ENCODE measurements around the gene DEPDC1B. TPM values are rescaled to one million over a fixed set of nuclear protein-coding genes. Genes with fewer than 3 reads are reported as not detected.
"Not testable (repeated sequence)": the region's sequence is repeated elsewhere in the genome, so short reads cannot be mapped to it uniquely, and the experiment has no call there.

The DEPDC1B gene
- total RNA-seq, 1 experiment from 2014 or later: 19.9 TPM

- no peaks in the 10 kb centered on the region for H3K27me3 ChIP-seq
- no peak for DNase-seq
- H3K36me3 ChIP-seq: no peaks in the 10 kb centered on the region
- H3K9me3 ChIP-seq: no peaks in the 10 kb centered on the region
- no peak overlapping the region for H3K4me3 ChIP-seq
Measured at GRCh38 chr5:60578315-60578714, 121.7 kb downstream of the DEPDC1B start.

GRCh38 chr5:60577116-60577515 is 122.8 kb downstream of the DEPDC1B start:
- no peaks in the 10 kb centered on the region for H3K36me3 ChIP-seq
- H3K27me3 ChIP-seq: no peaks in the 10 kb centered on the region
- no peak overlapping the region for H3K4me3 ChIP-seq
- DNase-seq: no peak
- peaks cover 3% of the 10 kb centered on the region; the same call in 1 of the 2 replicates for H3K9me3 ChIP-seq

- Histone ChIP-seq H3K27me3 (no peaks in the 10 kb centered on the region), H3K9me3 (peaks cover 3% of the 10 kb centered on the region; the same call in 1 of the 2 replicates), H3K36me3 (no peaks in the 10 kb centered on the region), H3K4me3 (no peak overlapping the region)
- DNase-seq: no peak
Measured at GRCh38 chr5:60576425-60576824, 123.5 kb downstream of the DEPDC1B start.

- DNase-seq: no peak
- peaks cover 4% of the 10 kb centered on the region; the same call in 1 of the 2 replicates for H3K9me3 ChIP-seq
Measured at GRCh38 chr5:60568646-60569045, 131.3 kb downstream of the DEPDC1B start.

GRCh38 chr5:60563696-60564324 is 136.2 kb downstream of the DEPDC1B start:
- no peak for DNase-seq
- H3K36me3 ChIP-seq: no peaks in the 10 kb centered on the region
- no peaks in the 10 kb centered on the region for H3K27me3 ChIP-seq
- H3K4me3 ChIP-seq: no peak overlapping the region
- H3K9me3 ChIP-seq: no peaks in the 10 kb centered on the region

More at GRCh38 chr5:60568646-60569045, 131.3 kb downstream of the DEPDC1B start:
- Histone ChIP-seq H3K27me3 (no peaks in the 10 kb centered on the region), H3K36me3 (no peaks in the 10 kb centered on the region), H3K4me3 (no peak overlapping the region)

- H3K27me3 ChIP-seq, H3K4me3 ChIP-seq, H3K36me3 ChIP-seq, DNase-seq, H3K9me3 ChIP-seq: not testable (repeated sequence)
Measured at GRCh38 chr5:60553291-60553690, 146.7 kb downstream of the DEPDC1B start.

GRCh38 chr5:60551829-60552228 is 148.1 kb downstream of the DEPDC1B start:
- Histone ChIP-seq H3K36me3 (no peaks in the 10 kb centered on the region), H3K4me3 (no peak overlapping the region), H3K9me3 (no peaks in the 10 kb centered on the region), H3K27me3 (no peaks in the 10 kb centered on the region)
- DNase-seq: no peak

GRCh38 chr5:60551250-60551649 is 148.7 kb downstream of the DEPDC1B start:
- H3K9me3 ChIP-seq: no peaks in the 10 kb centered on the region
- no peaks in the 10 kb centered on the region for H3K36me3 ChIP-seq
- DNase-seq: no peak
- H3K4me3 ChIP-seq: no peak overlapping the region
- no peaks in the 10 kb centered on the region for H3K27me3 ChIP-seq

- Histone ChIP-seq H3K27me3 (no peaks in the 10 kb centered on the region), H3K4me3 (no peak overlapping the region), H3K36me3 (no peaks in the 10 kb centered on the region), H3K9me3 (no peaks in the 10 kb centered on the region)
- DNase-seq: no peak
Measured at GRCh38 chr5:60550311-60550710, 149.7 kb downstream of the DEPDC1B start.

- Histone ChIP-seq H3K27me3 (no peaks in the 10 kb centered on the region), H3K4me3 (no peak overlapping the region), H3K9me3 (no peaks in the 10 kb centered on the region), H3K36me3 (no peaks in the 10 kb centered on the region)
- no peak for DNase-seq
Measured at GRCh38 chr5:60549841-60550240, 150.1 kb downstream of the DEPDC1B start.

Other genes with a start within 250 kb of the DEPDC1B start
- 0.07 and 0.13 TPM in 2 replicates for gene ELOVL7, start 144.1 kb upstream of the DEPDC1B start, total RNA-seq (2014; rRNA removed; shearing (Covaris generic); ENCODE audit: low replicate concordance)
- 11.4 and 29.5 TPM in 2 replicates for gene ERCC8, start 244.9 kb upstream of the DEPDC1B start, total RNA-seq (2014; rRNA removed; shearing (Covaris generic); ENCODE audit: low replicate concordance)
- 88.5 and 186 TPM in 2 replicates for gene NDUFAF2, start 245.0 kb upstream of the DEPDC1B start, total RNA-seq (2014; rRNA removed; shearing (Covaris generic); ENCODE audit: low replicate concordance)